NCI-H1105 treated with DMSO at 0.1 percent for 48 hours (cell line): Measurements from ENCODE around the gene DLG3.

Source experiments
- DNase-seq: peaks from one replicate; lab custom pipeline; 2025; lab: John Stamatoyannopoulos, UW

DLG3 gene

GRCh38 chrX:70525733-70526132 lies 81.1 kb downstream of the DLG3 start:
- no peak for DNase-seq

DNA sequence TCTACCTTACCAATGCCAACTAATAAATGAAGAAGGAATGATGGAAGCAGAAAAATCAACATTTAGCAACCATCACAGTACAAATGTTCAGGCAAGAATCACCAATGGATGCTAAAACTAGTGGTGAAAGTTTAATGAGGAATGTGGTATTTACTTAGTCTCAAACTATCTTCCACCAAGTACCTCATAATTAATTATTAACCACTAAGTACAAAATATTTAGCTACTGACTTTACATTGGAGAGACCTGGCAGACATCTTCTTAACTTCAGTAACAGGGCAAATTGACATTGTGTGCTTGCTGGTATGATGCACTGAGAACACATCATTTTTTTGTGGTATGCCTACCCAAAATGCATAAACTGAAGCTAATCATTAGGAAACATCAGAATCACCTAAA lies 82.4 kb downstream of the DLG3 start:
- no peak for DNase-seq

GRCh38 chrX:70527610-70528345 lies 83.1 kb downstream of the DLG3 start:
- DNase-seq = no peak

- no peak for DNase-seq
These were observed 90.6 kb downstream of the DLG3 start for GRCh38 chrX:70535198-70535597.

DNA sequence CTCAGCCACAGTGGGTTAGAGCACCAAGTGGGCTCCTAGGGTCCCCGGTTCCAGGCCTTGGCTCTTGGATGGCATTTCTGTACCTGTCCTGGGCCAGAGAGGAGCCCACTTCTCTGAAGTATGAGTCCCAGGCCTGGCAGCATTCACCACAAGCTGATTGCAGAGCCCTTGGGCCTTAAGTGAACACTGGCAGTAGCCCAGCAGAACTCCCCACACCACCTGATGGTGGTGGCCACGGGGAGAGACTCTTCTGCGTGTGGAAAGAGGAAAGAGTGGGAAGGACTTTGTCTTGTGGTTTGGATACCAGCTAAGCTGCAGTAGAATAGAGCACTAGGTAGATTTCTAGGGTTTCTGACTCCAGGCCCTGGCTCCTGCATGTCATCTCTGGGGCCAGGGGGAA lies 104.8 kb downstream of the DLG3 start:
- no peak for DNase-seq

- DNase-seq = no peak
These were observed 107.6 kb downstream of the DLG3 start for GRCh38 chrX:70552130-70552704.

DNA sequence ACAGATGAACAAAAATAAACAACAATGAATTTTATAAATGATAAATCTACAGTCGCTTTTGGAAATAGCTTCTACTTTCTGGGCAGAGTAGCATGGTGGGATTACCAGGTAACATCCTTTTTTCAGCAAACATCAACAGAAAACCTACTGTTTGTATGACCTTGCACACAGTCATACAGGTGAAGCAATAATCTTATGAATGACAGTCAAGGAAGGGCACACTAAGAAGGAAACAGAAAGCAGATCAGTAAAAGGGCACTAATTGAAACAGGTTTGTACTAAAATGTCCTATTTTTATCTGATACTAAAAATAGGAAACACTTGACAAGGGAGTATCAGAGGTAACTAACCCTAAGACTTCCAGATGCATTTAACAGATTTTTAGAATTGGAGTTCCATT lies 108.9 kb downstream of the DLG3 start:
- no peak for DNase-seq

GRCh38 chrX:70554081-70554480 lies 109.4 kb downstream of the DLG3 start:
- no peak for DNase-seq

- no peak for DNase-seq
These were observed 109.9 kb downstream of the DLG3 start for GRCh38 chrX:70554523-70554922.

- DNase-seq = no peak
These were observed 110.3 kb downstream of the DLG3 start for GRCh38 chrX:70554948-70555347.
